HG03442 (cell line): ENCODE data around the gene MMEL1.

Source experiments
- ATAC-seq: cut with Tn5 transposase; IDR thresholded peaks from one replicate; pipeline ENCODE4 v1.9.1; 2021; ENCODE audit warnings: mild to moderate bottlenecking, moderate library complexity; ENCODE audit not compliant: unreplicated experiment

The MMEL1 gene

DNA sequence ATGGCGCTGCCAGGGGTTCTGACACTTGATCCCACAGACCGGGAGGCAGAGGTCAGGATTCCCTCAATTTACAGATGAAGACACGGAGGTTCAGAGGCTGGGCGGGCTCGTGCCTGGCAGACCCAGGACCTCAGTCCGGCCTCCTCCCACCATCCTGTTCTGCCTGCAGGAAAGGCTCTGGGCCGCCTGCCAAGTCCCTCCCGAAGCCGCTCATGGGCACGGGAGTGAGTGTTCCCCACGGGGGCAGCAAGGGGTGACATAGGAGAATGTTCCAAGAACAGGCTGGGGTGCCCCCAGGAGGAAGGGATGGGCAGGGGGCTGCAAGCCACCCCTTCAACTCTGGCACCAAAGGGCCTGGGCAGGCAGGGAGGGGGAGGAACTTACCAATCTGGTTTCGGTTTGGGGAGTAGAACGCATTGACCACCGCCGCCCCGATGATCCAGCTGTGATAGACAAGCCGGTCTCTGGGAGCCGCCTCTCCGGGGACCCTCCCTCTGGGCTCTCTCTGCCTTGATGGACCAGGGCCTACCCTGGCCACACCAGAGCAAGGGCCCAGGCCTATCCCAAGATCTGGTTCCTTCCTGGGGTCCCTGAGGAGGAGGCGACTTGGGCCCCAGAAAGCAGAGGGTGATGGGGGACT, 38.7 kb downstream of the MMEL1 start:
- ATAC-seq: no peak

GRCh38 chr1:2593251-2593878, 39.5 kb downstream of the MMEL1 start:
- no peak for ATAC-seq

DNA sequence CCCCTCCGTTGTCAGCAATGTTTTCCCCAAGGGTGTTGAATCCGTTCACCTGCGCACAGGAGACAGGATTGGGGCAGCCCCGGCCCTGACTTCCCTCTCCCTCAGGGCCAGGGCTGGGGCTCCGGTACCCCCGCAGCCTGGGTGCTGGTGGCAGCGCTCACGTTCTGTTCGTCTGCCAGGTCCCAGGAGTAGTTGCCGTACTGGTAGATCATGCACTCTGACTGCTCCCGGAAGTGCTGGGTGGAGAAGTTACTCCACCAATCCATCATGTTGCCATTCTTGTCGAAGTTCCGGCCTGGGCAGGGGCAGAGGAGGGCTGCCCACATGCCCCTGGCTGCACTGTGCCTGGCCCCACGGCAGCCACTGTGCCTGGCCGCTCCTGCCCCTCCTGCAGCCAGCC, 40.1 kb downstream of the MMEL1 start:
- ATAC-seq: no peak

- no peak for ATAC-seq
These were observed 41.1 kb downstream of the MMEL1 start for GRCh38 chr1:2591581-2592261.

DNA sequence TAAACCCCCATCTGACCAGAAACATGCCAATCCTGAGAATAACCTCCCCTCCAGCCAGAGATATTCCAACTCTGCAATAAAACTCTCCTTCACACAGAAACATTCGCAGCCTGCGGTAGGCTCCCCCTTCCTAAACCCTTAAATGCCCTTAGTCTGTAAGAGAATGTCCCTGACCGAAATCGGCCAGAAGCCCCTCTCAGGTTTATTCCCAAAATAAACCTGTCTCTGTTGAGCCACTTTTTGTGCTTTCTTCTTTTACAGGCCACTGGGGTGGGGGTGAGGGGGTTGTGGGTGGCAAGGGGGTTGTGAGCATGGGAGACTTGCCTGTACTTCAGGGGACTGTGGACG, 41.6 kb downstream of the MMEL1 start:
- no peak for ATAC-seq

DNA sequence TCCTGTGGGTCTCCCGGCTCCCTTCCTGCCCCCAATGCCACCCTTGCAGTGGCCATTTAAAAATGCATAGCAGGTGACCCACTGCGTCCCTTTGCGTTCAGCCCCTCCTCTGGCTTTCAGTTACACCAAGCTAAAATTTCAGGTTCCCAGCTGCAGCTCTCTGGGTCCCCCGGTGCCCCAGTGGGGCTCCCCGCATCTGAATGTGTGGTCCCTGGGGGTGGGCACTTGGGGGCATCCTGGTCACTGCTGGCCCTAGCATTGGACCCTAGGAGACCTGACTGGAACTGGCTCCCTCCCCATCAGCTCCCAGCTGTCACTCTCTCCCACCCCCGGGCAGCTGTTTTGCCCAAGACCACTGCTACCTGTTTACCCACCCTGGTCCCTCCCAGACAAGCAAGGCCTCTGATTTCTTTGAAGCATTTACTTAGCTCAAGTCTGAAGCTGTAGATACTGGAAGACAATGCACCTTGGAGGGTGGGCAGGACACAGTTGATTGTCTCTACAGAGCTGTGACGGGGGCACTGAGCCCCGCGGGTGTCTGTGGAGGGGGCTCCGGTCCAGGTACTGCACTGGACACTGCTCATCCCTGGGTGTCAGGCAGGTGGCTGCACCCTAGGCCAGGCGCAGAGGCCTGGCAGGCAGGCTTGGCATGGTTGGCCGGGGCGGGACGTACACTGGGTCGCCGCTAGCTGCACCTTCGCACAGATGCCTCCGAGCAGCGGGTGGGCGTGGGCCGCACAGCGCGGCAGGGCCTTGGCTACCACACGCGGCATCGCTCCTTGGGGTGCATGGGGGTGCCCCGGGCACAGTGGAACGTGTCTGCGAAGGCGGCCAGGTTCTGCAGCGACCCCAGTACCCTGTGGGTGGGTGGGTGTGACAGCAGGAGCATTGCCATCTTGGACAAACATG, 42.3 kb downstream of the MMEL1 start:
- no peak for ATAC-seq

GRCh38 chr1:2589431-2590232, 43.2 kb downstream of the MMEL1 start:
- no peak for ATAC-seq

GRCh38 chr1:2588661-2589430, 44.0 kb downstream of the MMEL1 start:
- no peak for ATAC-seq

DNA sequence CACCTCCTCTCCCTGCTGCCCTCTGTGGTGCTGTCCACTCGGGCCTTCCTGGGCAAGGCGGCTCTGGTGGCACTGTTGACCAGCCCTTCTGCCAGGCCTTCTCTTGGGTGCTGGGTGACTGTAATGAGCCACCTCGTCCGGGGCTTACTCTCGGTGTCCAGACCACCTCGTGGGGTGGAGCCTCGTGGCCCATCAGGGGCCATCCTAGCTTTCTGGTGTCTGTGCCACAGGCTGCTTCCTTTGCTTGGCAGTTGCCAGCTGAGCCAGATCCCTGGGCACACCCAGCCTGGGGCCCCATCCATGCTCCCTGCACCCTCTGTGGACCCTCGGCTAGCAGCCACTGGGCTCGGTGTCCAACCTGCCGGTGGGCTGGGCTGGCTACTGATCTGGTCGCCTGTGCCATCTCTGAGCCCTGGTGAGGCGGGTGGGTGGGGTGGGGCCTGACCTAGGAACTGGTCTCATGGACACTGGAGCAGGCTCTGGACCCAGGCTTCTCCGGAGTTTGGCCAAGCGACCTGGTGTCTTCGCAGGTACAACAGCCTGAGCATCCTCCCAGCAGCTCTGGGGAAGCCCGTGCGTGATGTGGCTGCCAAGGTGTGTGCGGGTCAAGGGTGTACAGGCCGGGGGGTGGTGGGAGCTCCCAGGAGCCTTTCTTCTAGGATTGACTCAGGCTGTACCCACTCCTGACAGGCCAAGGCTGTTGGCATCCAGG, 44.8 kb downstream of the MMEL1 start:
- no peak for ATAC-seq

DNA sequence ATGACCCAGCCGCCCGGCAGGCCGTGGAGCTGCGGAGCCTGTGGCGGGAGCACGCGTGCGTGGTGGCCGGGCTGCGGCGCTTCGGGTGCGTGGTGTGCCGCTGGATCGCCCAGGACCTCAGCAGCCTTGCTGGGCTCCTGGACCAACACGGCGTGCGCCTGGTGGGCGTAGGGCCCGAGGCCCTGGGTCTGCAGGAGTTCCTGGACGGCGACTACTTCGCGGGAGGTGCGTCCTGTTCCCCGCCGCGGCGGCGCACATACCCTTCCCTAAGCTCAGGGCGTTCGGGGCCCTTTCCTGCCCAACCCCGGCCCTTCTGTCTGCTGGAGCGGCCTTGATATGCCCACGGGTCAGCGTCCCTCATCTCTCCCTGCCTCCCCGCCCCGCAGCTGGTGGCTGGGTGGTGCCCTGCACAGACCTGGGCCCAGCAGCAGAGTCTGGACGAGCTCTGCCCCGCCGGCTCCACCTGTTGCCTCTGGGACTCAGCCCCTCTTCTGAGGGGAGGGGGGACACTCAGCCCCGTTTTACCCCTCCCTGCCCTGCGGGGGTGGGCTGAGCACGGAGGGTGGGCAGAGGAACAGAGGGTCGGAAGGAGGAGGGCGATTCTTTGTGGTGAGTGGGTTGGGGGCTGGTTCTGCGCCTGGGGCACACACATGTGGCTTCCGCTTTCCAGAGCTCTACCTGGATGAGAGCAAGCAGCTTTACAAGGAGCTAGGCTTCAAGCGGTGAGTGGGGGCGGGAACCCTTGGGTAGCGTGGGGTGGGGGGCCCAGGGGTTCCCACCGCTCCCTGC, 45.6 kb downstream of the MMEL1 start:
- no peak for ATAC-seq

DNA sequence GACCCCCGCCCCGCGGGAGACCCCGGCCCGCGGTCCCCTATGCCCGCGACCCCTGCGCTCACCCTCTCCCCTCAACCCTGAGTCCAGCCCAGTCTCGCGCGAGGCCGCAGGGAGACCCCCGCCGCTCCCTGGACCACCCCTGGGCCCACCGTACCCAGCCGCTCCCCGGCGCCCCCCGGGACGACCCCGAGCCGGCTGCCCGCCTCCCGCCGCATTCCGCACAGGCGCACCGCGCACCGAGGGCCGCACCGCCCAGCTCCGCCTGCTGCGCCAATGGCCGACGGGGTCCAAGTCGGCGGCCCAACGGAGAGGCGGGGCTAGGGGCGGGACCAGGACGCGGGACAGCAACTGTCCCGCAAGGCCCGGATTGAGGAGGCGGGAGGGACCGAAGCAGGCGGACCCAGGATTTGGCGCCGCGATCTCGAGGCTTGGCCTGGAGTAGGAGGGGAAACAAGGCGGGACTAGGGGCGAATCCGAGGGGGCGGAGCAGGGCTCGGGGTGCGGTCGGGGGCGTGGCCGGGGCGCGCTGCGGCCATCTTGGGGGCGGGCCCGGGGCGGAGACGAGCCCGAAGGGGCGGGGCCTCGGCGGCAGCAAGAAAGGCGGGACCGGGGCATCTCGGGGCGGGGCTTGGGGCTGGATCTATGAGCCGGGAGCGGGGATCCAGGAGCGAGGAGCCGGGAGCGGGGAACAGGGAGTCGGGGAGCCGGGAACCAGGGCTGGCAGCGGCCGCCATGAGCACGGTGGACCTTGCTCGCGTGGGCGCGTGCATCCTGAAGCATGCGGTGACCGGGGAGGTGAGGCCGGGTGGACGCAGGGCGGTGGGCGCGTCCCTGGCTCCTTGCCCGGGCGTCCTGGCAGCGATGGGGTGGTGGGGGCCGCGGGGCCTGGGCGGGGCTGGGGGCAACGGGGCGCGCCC, 46.4 kb downstream of the MMEL1 start, which contains the start of gene PRXL2B:
Gene PRXL2B (plus strand): TSS at position 624 of the 917 bp plus-strand sequence. CDS start 109 bp downstream, at position 733.
- peak; percentile 63 for ATAC-seq

GRCh38 chr1:2585318-2586092, 47.3 kb downstream of the MMEL1 start:
- no peak for ATAC-seq

GRCh38 chr1:2584686-2585317, 48.0 kb downstream of the MMEL1 start:
- ATAC-seq: no peak

DNA sequence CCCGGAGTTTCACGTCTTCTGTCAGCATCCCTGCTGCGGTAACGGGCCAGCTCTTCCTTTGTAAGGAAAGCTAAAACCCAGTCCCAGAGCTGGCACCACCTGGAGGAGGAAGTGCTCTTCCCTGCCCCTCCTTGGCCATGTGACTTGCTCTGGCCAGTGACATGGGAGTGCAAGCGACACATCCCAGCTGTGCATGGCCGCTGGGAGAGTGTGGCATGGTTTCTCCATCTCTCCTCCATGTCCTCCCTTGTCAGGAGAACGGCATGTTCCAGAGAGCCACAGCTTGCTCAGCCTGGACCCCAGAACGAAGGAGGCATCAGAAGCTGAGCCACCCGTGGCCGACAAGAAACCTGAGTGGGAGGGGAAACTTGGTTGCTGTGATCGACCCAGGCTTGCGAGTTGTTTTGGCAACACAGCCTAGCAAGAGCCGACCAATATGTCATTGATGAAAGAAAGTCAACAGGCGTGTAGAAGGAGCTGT, 48.9 kb downstream of the MMEL1 start:
- no peak for ATAC-seq

GRCh38 chr1:2583331-2583791, 49.5 kb downstream of the MMEL1 start:
- ATAC-seq: no peak

DNA sequence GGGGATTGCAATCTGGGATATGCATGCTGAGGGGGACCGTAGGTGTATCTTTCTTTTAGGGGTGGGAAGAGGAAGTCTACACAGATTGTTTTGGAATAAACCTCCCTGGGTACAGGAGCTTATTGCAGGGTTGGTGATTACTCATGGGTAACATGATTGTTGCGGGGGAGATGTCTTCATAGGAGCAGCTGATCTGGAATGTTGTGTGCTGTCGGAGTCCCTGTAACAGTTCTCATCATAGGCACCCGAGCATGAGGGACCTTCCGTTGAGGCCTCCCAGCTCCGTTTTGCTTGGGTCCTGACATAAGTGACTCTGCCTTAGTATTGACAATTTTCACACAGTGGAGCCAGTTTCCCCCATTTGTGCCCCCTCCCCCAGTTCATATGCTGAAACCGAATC, 50.4 kb downstream of the MMEL1 start:
- no peak for ATAC-seq
